Muscle layer of duodenum (tissue), 2 donors: ENCODE measurements around the gene FAAH.
A peak's percentile ranks its signal among the peaks of the same experiment; 100 is the strongest.

Experiments used
- H3K27ac ChIP-seq: one replicate; pipeline ENCODE4 v1.7.0; 2013; ENCODE audit warnings: mild to moderate bottlenecking, low read length
- H3K27me3 ChIP-seq: one replicate; pipeline ENCODE4 v1.7.0; 2013; ENCODE audit warnings: low read depth, mild to moderate bottlenecking, control low read depth, low read length
- H3K36me3 ChIP-seq, 2 donors: one replicate each; pipeline ENCODE4 v1.7.0; 2013; ENCODE audit warnings: low read length in 2 of 2, control low read depth in 1 of 2, mild to moderate bottlenecking in 1 of 2; ENCODE audit not compliant: insufficient read depth in 2 of 2, control insufficient read depth in 1 of 2
- H3K4me1 ChIP-seq, 2 donors: one replicate each; pipeline ENCODE4 v1.7.0; 2013; ENCODE audit warnings: low read length in 2 of 2, mild to moderate bottlenecking in 2 of 2, control low read depth in 1 of 2, moderate library complexity in 1 of 2; ENCODE audit not compliant: insufficient read depth in 2 of 2, control insufficient read depth in 1 of 2
- H3K4me3 ChIP-seq, 2 donors: one replicate each; pipeline ENCODE4 v1.7.0; 2013; ENCODE audit warnings: low read length in 2 of 2, low read depth in 1 of 2, mild to moderate bottlenecking in 1 of 2
- H3K9me3 ChIP-seq, 2 donors: one replicate each; pipeline ENCODE4 v1.7.0; 2013; ENCODE audit warnings: low read length in 2 of 2, control low read depth in 1 of 2, mild to moderate bottlenecking in 1 of 2; ENCODE audit not compliant: control insufficient read depth in 1 of 2
- donor health status: healthy.

FAAH gene

GRCh38 chr1:46425726-46426125 is 31.6 kb downstream of the FAAH start:
- Histone ChIP-seq H3K4me1 (no peaks in the 10 kb centered on the region), H3K4me3 (no peak overlapping the region), H3K27ac (no peak overlapping the region), H3K9me3 (no peaks in the 10 kb centered on the region), H3K27me3 (peaks cover 4% of the 10 kb centered on the region), H3K36me3 (no peaks in the 10 kb centered on the region)

GRCh38 chr1:46427541-46427940 is 33.4 kb downstream of the FAAH start:
- peaks cover 4% of the 10 kb centered on the region for H3K27me3 ChIP-seq
- no peaks in the 10 kb centered on the region for H3K9me3 ChIP-seq
- no peaks in the 10 kb centered on the region for H3K36me3 ChIP-seq
- H3K4me3 ChIP-seq, result no peak overlapping the region
- H3K4me1 ChIP-seq, result no peaks in the 10 kb centered on the region
- H3K27ac ChIP-seq, result no peak overlapping the region

- no peak overlapping the region for H3K27ac ChIP-seq
- no peaks in the 10 kb centered on the region for H3K36me3 ChIP-seq
- no peaks in the 10 kb centered on the region for H3K27me3 ChIP-seq
- H3K9me3 ChIP-seq, result no peaks in the 10 kb centered on the region
- H3K4me3 ChIP-seq, result no peak overlapping the region
- no peaks in the 10 kb centered on the region for H3K4me1 ChIP-seq
These were observed 35.3 kb downstream of the FAAH start for GRCh38 chr1:46429436-46429835.

GRCh38 chr1:46431695-46432094 is 37.6 kb downstream of the FAAH start:
- no peaks in the 10 kb centered on the region for H3K9me3 ChIP-seq
- H3K4me3 ChIP-seq, result no peak overlapping the region
- H3K27ac ChIP-seq, result no peak overlapping the region
- H3K4me1 ChIP-seq, result no peaks in the 10 kb centered on the region
- H3K27me3 ChIP-seq, result no peaks in the 10 kb centered on the region
- H3K36me3 ChIP-seq, result no peaks in the 10 kb centered on the region

GRCh38 chr1:46432781-46433327 is 38.7 kb downstream of the FAAH start:
- no peaks in the 10 kb centered on the region for H3K36me3 ChIP-seq
- H3K27me3 ChIP-seq, result no peaks in the 10 kb centered on the region
- no peak overlapping the region for H3K27ac ChIP-seq
- no peaks in the 10 kb centered on the region for H3K4me1 ChIP-seq
- H3K4me3 ChIP-seq, result no peak overlapping the region
- no peaks in the 10 kb centered on the region for H3K9me3 ChIP-seq

GRCh38 chr1:46434358-46434757 is 40.2 kb downstream of the FAAH start:
- Histone ChIP-seq H3K4me3 (no peak overlapping the region), H3K36me3 (no peaks in the 10 kb centered on the region), H3K27me3 (no peaks in the 10 kb centered on the region), H3K9me3 (no peaks in the 10 kb centered on the region), H3K27ac (no peak overlapping the region), H3K4me1 (no peaks in the 10 kb centered on the region)

- Histone ChIP-seq H3K36me3 (no peaks in the 10 kb centered on the region), H3K4me3 (no peak overlapping the region), H3K27me3 (no peaks in the 10 kb centered on the region), H3K4me1 (no peaks in the 10 kb centered on the region), H3K9me3 (no peaks in the 10 kb centered on the region), H3K27ac (no peak overlapping the region)
These were observed 42.7 kb downstream of the FAAH start for GRCh38 chr1:46436844-46437243.

- Histone ChIP-seq H3K27me3 (no peaks in the 10 kb centered on the region), H3K4me1 (peaks cover 0 to 5% of the 10 kb centered on the region in 2 donors), H3K9me3 (no peaks in the 10 kb centered on the region), H3K36me3 (no peaks in the 10 kb centered on the region), H3K27ac (no peak overlapping the region), H3K4me3 (no peak overlapping the region)
These were observed 43.6 kb downstream of the FAAH start for GRCh38 chr1:46437723-46438122.

GRCh38 chr1:46438346-46438745 is 44.2 kb downstream of the FAAH start:
- Histone ChIP-seq H3K9me3 (no peaks in the 10 kb centered on the region), H3K27ac (no peak overlapping the region), H3K27me3 (no peaks in the 10 kb centered on the region), H3K4me3 (no peak overlapping the region), H3K36me3 (no peaks in the 10 kb centered on the region), H3K4me1 (peaks cover 0 to 8% of the 10 kb centered on the region in 2 donors)

- no peaks in the 10 kb centered on the region for H3K27me3 ChIP-seq
- peaks cover 0 to 8% of the 10 kb centered on the region in 2 donors for H3K4me1 ChIP-seq
- H3K27ac ChIP-seq, result no peak overlapping the region
- no peaks in the 10 kb centered on the region for H3K9me3 ChIP-seq
- no peak overlapping the region for H3K4me3 ChIP-seq
- no peaks in the 10 kb centered on the region for H3K36me3 ChIP-seq
These were observed 46.4 kb downstream of the FAAH start for GRCh38 chr1:46440478-46440877.

- Histone ChIP-seq H3K9me3 (no peaks in the 10 kb centered on the region), H3K36me3 (no peaks in the 10 kb centered on the region), H3K27ac (no peak overlapping the region), H3K4me1 (peaks cover 0 to 10% of the 10 kb centered on the region in 2 donors), H3K4me3 (peak overlapping the region; percentile 52 to 54), H3K27me3 (peaks cover 13% of the 10 kb centered on the region)
These were observed 48.4 kb downstream of the FAAH start for GRCh38 chr1:46442317-46443161.
